ENCODE measurements around the gene DDX10.

DNA sequence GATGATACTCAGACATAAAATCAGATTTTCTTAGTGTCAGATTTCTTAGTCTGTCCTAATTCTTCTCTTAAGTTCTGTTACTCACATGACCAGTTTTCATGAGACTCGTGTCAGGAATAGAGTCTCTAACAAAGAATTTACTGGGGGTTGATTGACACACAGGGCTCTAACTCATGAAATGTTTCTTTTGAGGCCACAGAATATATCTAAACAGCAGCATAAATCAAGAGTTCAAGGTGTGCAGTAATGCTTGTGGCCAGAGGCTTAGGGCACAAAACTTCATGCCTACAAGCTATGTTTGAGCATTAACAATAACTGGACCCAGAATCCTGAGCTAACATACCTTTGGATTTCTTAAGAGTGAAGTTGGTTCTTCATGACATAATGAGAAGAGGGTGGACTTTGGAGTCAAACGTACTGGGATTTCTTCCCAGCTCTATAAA lies 237.2 kb downstream of the DDX10 start:
- TF ChIP-seq POLR2A (IDR thresholded peaks at IDR 0.05) (no peak), CTCF (IDR thresholded peaks at IDR 0.05) (no peak)

Data from testis (tissue), 2 donors.